NCI-H460 (cell line): ENCODE results near the gene ATAD3A. TPM values are rescaled to one million over a fixed set of nuclear protein-coding genes. Genes with fewer than 3 reads are reported as not detected.
"Not testable (repeated sequence)": the region's sequence is repeated elsewhere in the genome, so short reads cannot be mapped to it uniquely, and the experiment has no call there.

ENCODE experiments used
- DNase-seq: peaks from one replicate; pipeline ENCODE4 v3.0.0-alpha.2; 2016; ENCODE audit warnings: low read depth; ENCODE audit errors: extremely low read depth
- polyA plus RNA-seq: library from polyadenylated mRNA; depleted of rRNA; stranded (reverse); fragments of >200 nt; gene quantifications from 2 replicates; pipeline ENCODE4 v1.2.3, GENCODE V29; 2014; cell fraction: nucleus; rRNA removed
- total RNA-seq: library from RNA; depleted of rRNA; stranded (reverse); fragments of >200 nt; shearing (Covaris generic); gene quantifications from 2 replicates; pipeline ENCODE4 v1.2.3, GENCODE V29; 2014; rRNA removed

The ATAD3A gene
- 24.5 and 25.9 TPM in 2 replicates for total RNA-seq
- 108 and 117 TPM in 2 replicates for polyA plus RNA-seq

DNA sequence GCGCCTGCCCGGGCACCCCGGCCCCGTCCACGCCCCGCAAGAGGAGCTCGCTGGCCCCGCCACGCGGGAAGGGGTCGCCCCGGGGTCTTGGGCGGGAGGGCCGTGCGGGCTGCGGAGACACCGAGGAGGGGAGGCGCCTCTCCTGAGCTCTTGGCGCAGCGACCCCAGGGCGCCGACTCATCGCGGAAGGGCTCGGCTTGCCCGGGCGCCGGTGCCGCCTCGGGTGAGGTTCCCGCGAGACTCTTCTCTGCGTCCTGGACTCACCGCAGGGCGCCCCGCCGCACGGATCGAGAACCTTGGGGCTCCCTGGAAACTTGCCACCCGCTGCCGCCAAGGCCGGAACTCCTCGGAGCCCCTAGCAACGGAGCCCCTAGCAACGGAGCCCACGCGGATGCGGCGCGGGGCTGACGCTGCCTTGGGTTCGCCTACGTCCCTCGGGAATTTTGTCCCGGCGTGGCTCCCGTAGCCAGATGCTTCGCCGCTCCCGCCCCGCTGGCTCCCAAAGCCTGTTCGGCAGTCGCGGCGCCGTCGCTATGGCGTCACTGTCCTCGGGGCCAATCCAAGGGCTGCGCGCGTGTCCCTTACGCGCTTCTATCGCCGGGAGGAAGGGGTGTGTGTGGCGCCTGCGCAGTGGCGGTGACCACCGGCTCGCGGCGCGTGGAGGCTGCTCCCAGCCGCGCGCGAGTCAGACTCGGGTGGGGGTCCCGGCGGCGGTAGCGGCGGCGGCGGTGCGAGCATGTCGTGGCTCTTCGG is at the start of gene ATAD3A:
Gene ATAD3A (plus strand): TSS at position 630 of the 753 bp plus-strand sequence. CDS start 107 bp downstream, at position 737.
- peak; percentile 94 for DNase-seq

DNA sequence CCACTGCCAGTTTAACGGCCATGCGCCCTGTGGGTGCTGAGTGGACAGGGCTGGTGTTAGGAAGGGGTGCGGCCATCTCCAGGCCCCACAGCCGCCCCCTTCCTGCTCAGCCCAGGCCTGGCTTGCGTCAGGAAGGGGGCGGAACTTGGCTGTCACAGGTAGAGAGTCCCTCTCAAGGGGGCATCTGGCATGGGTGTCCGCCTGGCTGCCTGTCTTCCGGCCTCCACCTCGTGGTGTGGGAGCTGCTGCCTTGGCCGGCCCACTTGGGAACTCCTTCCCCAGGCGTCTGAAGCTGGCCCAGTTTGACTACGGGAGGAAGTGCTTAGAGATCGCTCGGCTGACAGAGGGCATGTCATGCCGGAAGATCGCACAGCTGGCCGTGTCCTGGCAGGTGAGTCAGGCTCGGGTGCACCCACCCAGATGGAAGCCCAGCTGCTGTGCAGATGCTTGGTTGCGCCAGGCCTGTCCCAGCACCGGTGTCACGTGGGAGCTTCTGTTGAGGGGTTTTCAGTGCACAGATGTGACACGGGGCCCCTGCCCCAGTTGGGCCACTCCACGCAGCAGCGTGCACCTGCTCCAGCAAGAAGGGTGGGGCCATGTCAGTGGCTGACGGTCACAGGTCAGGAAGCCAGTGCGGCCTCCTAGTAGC is 49.5 kb upstream of the ATAD3A start:
- no peak for DNase-seq

DNA sequence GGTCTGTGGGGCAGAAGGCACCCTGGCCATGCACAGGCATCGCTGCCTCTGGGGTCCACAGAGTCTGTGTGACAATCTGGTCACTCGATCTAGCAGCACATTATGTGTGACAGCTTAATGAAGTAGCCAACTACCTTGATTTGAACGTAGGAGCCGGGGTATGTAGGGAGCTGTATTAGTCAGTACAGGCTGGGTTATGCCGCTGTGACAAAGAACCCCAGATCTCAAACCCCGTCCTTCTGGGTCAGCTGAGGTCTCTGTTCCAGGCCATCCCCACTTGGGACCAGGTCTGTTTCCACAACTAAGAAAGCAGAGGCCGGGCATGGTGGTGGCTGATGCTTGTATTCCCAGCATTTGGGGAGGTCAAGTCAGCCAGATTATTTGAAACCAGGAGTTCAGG is 48.6 kb upstream of the ATAD3A start:
- DNase-seq: no peak

DNA sequence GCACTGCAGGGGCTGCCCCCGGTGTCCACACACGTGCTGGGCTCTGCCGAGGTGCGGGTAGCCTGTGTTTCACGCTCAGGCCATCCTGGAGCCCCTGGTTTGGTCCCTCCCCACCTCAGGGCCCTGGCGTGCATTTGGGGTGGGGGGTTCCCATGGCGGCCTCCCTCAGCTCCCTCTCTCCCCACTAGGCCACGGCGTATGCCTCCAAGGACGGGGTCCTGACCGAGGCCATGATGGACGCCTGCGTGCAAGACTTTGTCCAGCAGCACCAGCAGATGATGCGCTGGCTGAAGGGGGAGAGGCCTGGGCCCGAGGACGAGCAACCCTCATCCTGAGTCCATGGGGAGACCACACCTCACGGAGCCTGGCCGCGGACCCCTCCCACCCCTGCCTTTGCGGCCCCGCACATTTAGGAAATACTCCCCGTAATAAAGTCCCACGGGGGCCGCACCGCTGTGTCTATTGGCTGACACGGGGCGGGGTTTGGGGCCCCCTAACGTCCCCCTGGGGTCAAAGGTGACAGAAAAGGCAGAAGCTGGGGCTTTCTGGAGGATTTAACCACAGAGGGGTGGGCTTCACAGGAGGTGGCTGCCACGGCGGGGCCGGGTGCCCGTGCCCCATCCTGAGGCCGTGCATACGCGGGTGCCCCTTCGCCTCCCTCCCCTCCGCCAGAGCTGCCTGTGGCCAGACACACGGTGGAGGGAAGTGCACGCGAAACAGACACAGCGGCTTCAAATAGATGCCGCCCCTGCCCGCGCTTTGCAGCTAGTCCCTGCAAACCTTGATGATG is 43.6 kb upstream of the ATAD3A start:
- DNase-seq: not testable (repeated sequence)

DNA sequence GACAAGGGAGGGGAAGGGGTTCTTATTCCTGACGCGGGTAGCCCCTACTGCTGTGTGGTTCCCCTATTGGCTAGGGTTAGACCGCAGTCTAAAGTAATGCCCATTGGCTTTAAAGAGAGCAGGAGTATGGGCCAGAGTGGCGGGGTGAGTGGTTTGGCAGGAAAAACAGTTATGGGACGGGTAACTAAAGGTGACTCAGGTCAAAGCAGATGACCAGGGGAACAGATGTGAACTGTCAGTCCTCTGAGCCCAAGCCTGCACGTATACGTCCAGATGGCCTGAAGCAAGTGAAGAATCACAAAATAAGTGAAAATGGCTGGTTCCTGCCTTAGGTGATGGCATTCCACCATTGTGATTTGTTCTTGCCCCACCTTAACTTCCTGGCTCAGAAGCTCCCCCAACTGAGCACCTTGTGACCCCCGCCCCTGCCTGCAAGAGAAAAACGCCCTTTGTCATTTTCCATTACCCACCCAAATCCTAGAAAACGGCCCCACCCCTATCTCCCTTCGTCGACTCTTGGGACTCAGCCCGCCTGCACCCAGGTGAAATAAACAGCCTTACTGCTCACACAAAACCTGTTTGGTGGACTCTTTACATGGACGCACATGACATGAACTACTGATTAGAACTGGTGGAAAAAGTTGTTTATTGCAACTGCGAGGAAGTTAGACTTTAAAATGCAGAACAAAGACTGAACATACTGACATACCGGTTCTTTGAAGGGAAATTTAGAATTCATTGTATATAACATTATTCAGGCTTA is 41.2 kb upstream of the ATAD3A start:
- DNase-seq: no peak

DNA sequence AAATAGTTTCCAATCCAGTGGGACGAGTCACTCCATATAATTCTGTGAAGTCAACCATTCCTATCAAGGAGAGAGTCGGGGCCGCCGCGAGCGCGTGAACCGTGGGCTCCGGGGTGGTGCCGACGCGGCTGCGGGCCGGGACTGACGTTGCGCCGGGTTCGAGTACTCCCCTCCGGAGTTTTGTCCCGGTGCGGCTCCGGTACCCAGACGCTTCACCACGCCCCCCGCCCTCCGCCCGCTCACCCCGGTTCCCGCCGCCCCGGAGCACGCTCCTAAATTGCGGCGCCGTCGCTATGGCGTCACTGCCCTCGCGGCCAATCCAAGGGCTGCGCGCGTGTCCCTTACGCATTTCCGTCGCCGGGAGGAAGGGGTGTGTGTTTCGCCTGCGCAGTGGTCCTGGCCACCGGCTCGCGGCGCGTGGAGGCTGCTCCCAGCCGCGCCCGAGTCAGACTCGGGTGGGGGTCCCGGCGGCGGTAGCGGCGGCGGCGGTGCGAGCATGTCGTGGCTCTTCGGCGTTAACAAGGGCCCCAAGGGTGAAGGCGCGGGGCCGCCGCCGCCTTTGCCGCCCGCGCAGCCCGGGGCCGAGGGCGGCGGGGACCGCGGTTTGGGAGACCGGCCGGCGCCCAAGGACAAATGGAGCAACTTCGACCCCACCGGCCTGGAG is 40.4 kb upstream of the ATAD3A start, which contains the start of gene ATAD3B:
Gene ATAD3B (plus strand): TSS at position 377 of the 664 bp plus-strand sequence. CDS start 120 bp downstream, at position 497.
- peak; percentile 88 for DNase-seq

DNA sequence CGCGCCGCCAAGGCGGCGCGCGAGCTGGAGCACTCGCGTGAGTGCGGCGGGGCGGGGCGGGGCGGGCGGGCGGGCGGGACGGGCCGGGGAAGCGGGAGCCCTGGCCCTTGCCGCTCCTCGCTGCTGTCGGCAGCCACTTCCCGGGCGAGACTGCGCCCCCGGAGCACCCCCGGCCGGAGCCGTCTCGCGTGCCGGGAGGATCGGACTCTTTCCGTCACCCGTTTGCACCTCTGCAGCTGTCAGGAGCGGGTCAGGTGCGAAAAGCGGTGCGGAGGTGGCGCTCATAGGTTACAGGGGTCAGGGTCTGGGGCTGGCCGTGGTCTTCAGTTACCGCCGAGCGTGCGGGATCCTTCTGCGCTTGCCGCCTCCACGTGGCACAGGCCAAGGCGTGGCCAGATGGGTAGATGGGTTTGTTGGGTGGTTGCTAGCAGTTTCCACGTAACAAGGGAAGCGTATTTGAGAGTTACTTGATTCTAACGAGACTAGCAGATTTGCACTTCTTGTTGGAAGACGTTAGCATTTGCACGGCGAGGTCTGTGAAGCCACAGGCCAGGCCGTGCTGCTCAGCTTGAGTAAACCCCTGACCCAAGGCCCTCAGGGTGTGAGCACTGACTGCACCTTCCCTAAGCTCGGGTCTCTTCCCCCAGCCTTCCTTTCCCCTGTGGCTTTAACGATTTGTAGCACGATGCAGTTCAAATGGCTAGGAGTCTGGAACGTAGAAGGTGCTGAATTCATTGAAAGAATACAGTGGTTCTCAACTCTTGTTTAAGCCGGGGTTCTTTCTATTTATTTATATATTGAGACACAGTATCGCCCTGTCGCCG is 39.7 kb upstream of the ATAD3A start:
- DNase-seq: not testable (repeated sequence)

DNA sequence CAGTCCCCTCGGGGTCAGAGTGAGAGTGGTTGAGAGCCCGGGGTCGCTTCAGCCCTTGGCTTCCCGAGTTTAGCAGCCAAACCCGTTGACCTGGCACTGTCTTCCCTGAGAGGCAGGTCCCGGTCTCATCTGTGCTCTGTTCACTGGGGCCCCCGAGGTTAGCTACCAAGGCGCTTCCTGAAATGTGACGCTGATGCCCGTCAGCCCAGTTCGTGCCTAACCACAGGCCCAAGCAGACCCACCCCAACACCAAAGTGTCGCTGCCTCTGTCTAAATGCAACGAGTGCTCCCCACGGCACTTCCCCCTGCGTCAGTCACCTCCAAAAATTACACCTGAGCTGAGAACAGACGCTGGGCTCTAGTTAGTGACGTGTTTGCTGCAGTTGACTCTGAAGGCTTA is 36.0 kb upstream of the ATAD3A start:
- DNase-seq: not testable (repeated sequence)

DNA sequence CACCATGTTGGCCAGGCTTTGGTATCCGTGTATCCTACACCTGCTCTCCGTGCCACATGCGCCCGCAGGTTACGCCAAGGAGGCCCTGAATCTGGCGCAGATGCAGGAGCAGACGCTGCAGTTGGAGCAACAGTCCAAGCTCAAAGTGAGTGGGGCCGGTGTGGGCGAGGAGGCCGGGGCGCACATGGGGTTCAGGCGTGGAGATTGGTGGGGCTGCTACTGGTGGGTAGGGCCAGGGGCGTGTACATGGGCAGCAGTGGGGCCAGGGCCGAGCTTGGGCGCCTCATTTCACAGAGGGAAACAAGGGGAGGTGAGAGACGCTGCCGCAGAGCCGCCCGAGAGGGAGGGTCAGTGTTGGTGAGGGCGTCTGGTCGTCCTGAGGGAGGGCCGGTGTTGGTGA is 34.8 kb upstream of the ATAD3A start:
- no peak for DNase-seq

DNA sequence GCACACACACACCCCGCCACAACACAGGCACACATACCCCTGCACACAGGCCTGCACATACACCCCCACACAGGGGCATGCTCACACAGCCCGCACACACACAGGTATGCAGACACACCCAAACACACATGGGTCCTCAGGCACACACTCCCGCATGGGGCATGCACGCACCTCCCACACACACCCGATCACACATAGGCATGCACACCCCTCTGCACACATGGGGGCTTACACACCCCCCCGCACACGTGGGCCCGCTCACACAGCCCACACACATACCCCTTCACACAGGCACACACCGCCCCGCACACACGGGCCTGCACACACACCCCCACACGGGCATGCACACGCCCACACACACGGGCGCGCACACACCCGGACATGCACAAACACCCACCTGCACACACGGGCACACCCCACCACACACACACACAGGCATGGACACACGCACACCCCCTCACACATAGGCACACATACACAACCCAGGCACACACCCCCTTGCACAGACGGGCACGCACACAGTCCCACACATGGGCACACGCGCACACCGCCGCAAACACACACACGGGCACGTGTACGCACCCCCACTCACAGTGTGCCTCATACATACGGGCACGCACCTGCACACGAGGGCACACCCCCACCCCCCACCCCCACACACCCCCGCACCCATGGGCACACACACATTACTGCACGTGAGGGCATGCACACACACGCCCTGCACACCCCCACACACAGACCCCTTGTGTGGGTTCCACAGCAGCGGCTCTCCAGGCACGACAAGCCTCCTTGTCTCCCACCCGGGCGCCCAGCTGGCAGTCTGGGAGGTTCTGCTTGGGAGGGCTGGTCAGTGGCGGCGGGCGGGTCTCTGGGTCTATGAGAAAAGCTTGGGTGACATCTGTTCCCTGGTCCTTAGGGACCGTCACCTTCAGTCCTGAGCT is 32.1 kb upstream of the ATAD3A start:
- DNase-seq: no peak

DNA sequence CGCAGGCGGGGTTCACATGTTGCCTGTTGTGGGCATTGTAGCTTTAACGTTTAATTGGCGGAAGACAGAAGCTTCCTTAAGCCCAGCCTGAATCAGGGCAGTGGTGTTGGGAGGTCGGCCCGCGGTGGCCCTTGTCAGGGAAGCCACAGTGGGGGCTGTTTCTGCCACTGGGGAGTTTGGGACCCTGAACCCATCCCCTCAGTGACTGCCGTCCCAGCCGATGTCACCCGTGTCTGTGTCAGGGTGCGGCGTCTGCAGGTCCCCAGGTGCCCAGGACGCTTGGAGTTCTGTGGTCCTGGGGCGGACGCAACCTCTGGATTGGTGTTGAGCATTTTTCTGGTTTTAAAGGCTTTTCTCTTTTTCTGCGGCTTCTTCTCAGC is 31.5 kb upstream of the ATAD3A start:
- DNase-seq: not testable (repeated sequence)

DNA sequence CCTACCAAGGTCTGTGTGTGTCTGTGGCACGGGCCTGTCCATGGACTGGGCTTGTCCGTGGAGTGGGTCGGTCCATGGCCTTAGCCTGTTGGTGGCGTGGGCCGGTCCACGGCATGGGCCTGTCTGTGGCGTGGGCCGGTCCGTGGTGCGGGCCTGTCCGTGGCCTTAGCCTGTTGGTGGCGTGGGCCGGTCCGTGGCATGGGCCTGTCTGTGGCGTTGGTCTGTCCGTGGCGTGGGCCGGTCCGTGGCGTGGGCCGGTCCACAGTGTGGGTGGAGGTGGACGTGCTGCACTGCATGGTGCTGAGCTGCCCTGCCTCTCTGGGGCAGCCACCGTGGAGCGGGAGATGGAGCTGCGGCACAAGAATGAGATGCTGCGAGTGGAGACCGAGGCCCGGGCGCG is 30.2 kb upstream of the ATAD3A start:
- DNase-seq: not testable (repeated sequence)

DNA sequence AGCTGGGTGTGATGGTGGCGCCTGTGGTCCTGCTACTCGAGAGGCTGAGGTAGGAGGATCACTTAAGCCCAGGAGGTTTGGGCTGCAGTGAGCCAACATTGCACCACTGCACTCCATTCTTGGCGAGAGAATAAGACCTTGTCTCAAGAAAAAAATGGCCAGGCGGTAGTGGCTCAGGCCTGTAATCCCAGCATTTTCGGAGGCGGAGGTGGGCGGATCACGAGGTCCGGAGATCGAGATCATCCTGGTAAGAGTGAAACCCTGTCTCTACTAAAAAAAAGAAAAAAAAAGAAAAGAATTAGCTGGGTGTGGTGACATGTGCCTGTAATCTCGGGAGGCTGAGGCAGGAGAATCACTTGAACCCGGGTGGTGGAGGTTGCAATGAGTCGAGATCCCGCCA is 29.1 kb upstream of the ATAD3A start:
- DNase-seq: no peak

DNA sequence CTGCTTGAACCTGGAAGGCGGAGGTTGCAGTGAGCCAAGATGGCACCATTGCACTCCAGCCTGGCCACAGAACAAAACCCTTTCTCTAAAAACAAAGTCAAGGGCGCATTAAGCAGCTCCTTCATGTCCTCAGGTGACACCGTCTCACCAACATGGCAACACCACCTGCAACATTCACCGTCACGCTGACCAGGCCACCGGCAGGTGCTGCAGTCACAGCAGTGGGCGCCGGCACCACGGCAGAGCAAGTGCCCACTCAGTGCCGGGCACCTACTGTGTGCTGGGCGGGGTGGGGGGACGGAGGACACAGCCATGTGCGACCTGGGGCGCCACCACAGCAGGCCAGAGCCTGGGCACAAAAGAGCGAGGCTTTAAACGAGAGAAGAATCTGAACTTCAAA is 28.2 kb upstream of the ATAD3A start:
- DNase-seq: no peak

DNA sequence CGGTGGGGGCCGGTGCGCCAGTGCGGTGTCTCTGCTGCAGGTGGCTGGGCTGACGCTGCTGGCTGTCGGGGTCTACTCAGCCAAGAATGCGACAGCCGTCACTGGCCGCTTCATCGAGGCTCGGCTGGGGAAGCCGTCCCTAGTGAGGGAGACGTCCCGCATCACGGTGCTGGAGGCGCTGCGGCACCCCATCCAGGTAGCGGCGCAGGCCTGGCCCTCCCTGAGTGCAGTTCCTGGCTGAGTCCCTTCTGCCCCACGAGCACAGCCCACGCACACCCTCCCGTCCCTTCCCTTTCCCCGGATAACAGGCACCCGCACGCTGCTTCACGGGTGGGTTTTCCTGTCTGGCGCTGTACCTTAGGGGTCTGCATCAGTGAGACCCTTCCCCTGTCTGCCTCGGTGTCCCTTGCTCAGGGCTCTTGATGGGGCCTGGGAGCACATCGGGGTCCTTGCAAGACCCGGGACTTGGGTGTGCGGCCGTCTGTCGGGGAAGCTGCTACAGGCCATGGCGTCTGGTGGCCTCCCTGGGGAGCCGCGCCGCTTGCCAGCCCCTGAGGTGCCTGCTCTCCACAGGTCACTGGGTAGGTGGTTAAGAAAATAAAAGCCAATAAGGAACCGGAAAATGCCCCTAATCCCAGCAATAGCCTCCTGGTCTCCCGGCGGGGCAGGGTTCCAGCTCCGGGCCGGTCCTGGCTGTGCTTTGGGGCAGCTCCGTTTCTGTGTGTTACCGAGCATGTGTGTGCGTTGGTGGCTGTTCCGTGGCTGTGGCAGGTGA is 26.8 kb upstream of the ATAD3A start:
- not testable (repeated sequence) for DNase-seq

DNA sequence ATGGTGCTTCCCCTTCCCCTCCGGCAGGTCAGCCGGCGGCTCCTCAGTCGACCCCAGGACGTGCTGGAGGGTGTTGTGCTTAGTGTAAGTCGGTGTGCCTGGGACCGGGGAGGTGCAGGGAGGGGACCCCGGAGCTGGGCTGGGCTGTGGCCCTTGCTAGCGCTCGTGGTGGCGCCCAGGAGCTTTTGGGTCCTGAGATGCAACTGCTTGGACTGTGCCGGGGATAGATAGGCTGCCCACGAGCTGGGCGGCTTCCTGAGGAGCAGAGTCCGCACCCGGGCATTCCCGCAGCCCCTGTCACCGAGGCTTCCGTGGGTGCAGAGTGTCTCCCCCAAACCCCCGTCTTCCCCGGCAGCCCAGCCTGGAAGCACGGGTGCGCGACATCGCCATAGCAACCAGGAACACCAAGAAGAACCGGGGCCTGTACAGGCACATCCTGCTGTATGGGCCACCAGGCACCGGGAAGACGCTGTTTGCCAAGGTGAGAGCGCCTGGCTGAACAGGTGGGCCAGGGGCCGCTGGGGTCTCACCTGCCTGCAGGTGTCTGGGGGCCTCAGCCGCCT is 26.1 kb upstream of the ATAD3A start:
- DNase-seq: not testable (repeated sequence)

DNA sequence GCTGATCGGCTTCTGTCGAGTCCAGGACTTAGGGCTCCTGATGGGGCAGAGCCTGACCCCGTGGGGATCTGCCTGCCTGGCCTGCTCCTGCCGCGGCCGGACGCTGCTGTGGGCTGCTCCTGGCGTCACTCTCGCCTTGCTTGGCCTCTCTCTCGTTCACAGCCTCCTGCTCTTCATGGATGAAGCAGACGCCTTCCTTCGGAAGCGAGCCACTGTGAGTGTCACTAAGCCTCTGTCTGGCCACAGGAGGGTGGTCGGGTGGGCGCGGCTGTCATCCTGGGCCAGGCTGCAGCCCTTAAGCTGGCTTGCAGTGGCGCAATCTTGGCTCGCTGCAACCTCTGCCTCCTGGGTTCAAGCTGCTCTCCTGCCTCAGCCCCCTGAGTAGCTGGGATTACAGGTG is 24.3 kb upstream of the ATAD3A start:
- DNase-seq: no peak
